CD4-positive, alpha-beta memory T cell (primary cell): ENCODE results near the gene EPHB1. TPM values are rescaled to one million over a fixed set of nuclear protein-coding genes. Genes with fewer than 3 reads are reported as not detected.

Experiments
- CTCF ChIA-PET: fragments of 350-600 bp; sonication (Branson Sonifier 250); formaldehyde crosslinking; loops from one replicate; lab custom pipeline; 2021; ENCODE audit warnings: inconsistent platforms; ENCODE audit not compliant: partially characterized antibody; lab: Charles Lee
- POLR2A ChIA-PET: fragments of 350-600 bp; sonication (Branson Sonifier 250); formaldehyde crosslinking; loops from one replicate; lab custom pipeline; 2021; ENCODE audit not compliant: partially characterized antibody; lab: Charles Lee
- DNase-seq, 5 donors: peaks; one replicate each; pipeline versions ENCODE4 v3.0.0 to v3.0.0-alpha.2; 2020 to 2022; ENCODE audit warnings: mixed read lengths in 1 of 5
- H3K27ac ChIP-seq: one replicate; pipeline ENCODE4 v1.7.0; 2013; ENCODE audit warnings: low read depth, low read length
- H3K27me3 ChIP-seq: 2 replicates; pipeline ENCODE4 v1.7.0; 2013; ENCODE audit warnings: mild to moderate bottlenecking, low read length, moderate library complexity; ENCODE audit not compliant: insufficient read depth
- H3K36me3 ChIP-seq: 2 replicates; pipeline ENCODE4 v1.7.0; 2013; ENCODE audit warnings: mild to moderate bottlenecking, low read length, moderate library complexity; ENCODE audit not compliant: insufficient read depth
- H3K4me1 ChIP-seq: 2 replicates; pipeline ENCODE4 v1.7.0; 2013; ENCODE audit warnings: mild to moderate bottlenecking, low read length, moderate library complexity; ENCODE audit not compliant: insufficient read depth
- H3K4me3 ChIP-seq, 2 donors: one replicate each; pipeline ENCODE4 v1.7.0; 2013; ENCODE audit warnings: low read length in 2 of 2, mild to moderate bottlenecking in 1 of 2
- H3K9me3 ChIP-seq, 2 donors: one replicate each; pipeline ENCODE4 v1.7.0; 2013; ENCODE audit warnings: low read length in 2 of 2, control low read depth in 1 of 2; ENCODE audit not compliant: control insufficient read depth in 1 of 2
- H3K27ac Mint-ChIP-seq, 7 donors: one replicate each; pipeline ENCODE4 v1.8.0; 2020 to 2021; ENCODE audit warnings: mixed read lengths in 7 of 7, mild to moderate bottlenecking in 6 of 7, inconsistent platforms in 3 of 7, moderate library complexity in 3 of 7
- H3K27me3 Mint-ChIP-seq, 2 donors: one replicate each; pipeline ENCODE4 v1.8.0; 2020 to 2021; ENCODE audit warnings: mixed read lengths in 2 of 2
- H3K36me3 Mint-ChIP-seq, 2 donors: one replicate each; pipeline ENCODE4 v1.8.0; 2020 to 2021; ENCODE audit warnings: mixed read lengths in 2 of 2, inconsistent platforms in 1 of 2, mild to moderate bottlenecking in 1 of 2
- H3K4me1 Mint-ChIP-seq, 4 donors: one replicate each; pipeline ENCODE4 v1.8.0; 2020 to 2021; ENCODE audit warnings: mixed read lengths in 4 of 4, mild to moderate bottlenecking in 1 of 4
- H3K4me3 Mint-ChIP-seq, 8 donors: one replicate each; pipeline ENCODE4 v1.8.0; 2020 to 2021; ENCODE audit warnings: mixed read lengths in 8 of 8, mild to moderate bottlenecking in 7 of 8, moderate library complexity in 6 of 8, inconsistent platforms in 3 of 8
- H3K9me3 Mint-ChIP-seq, 8 donors: one replicate each; pipeline ENCODE4 v1.8.0; 2020 to 2021; ENCODE audit warnings: mixed read lengths in 8 of 8, mild to moderate bottlenecking in 5 of 8, inconsistent platforms in 3 of 8, moderate library complexity in 1 of 8
- intact Hi-C: fragments of 100-400 bp; cut with micrococcal nuclease; formaldehyde crosslinking; loops from one replicate; pipeline ENCODE4 v1.15.1; 2023
- polyA plus RNA-seq, 2 donors: library from polyadenylated mRNA; unstranded; fragments of 300-500 nt; fragmentation: Illumina TruSeq; gene quantifications; one replicate each; pipeline ENCODE4 v1.2.3, GENCODE V29; 2021
- total RNA-seq, 2 experiments: library from RNA; stranded (reverse); gene quantifications; one replicate each; pipeline ENCODE4 v1.2.3, GENCODE V29; 2021

EPHB1 gene
- total and polyA plus RNA-seq, 4 experiments from 2014 or later = 0.30 to 0.69 (median 0.43) TPM; not detected in 1

- Histone ChIP-seq H3K36me3 (no peaks in the 10 kb centered on the region), H3K9me3 (no peaks in the 10 kb centered on the region), H3K4me1 (no peaks in the 10 kb centered on the region), H3K27me3 (no peaks in the 10 kb centered on the region), H3K27ac (no peak overlapping the region), H3K4me3 (no peak overlapping the region)
- H3K27ac Mint-ChIP-seq = no peak overlapping the region
- no peaks in the 10 kb centered on the region for H3K36me3 Mint-ChIP-seq
- H3K4me3 Mint-ChIP-seq = no peak overlapping the region
- H3K27me3 Mint-ChIP-seq = peaks cover 6 to 8% of the 10 kb centered on the region in 2 donors
- DNase-seq = no peak
- H3K4me1 Mint-ChIP-seq = no peaks in the 10 kb centered on the region
- intact Hi-C loops = no loop called here
- ChIA-PET POLR2A (no interaction called here), CTCF (interaction anchor here (1.2 kb wide), 1 partner anchor 40 kb away, joined by 3 read pairs; no protein-coding TSS in a partner anchor)
- no peaks in the 10 kb centered on the region for H3K9me3 Mint-ChIP-seq
Observed at GRCh38 chr3:134753999-134754742, 40.9 kb upstream of the EPHB1 start.

GRCh38 chr3:134754768-134755559, 40.1 kb upstream of the EPHB1 start:
- Mint-ChIP-seq H3K36me3 (no peaks in the 10 kb centered on the region), H3K27ac (no peak overlapping the region), H3K4me1 (no peaks in the 10 kb centered on the region), H3K27me3 (peaks cover 6 to 8% of the 10 kb centered on the region in 2 donors), H3K4me3 (no peak overlapping the region), H3K9me3 (no peaks in the 10 kb centered on the region)
- CTCF ChIA-PET = interaction anchor here (1.2 kb wide), 2 partner anchors 14 to 41 kb away, joined by 3 read pairs; no protein-coding TSS in a partner anchor
- H3K27me3 ChIP-seq = no peaks in the 10 kb centered on the region
- H3K36me3 ChIP-seq = no peaks in the 10 kb centered on the region
- no peaks in the 10 kb centered on the region for H3K4me1 ChIP-seq
- POLR2A ChIA-PET = no interaction called here
- intact Hi-C loops = no loop called here
- no peak overlapping the region for H3K27ac ChIP-seq
- no peaks in the 10 kb centered on the region for H3K9me3 ChIP-seq
- DNase-seq = no peak
- no peak overlapping the region for H3K4me3 ChIP-seq

GRCh38 chr3:134755821-134756220, 39.2 kb upstream of the EPHB1 start:
- H3K9me3 Mint-ChIP-seq = no peaks in the 10 kb centered on the region
- Histone ChIP-seq H3K27me3 (no peaks in the 10 kb centered on the region), H3K36me3 (no peaks in the 10 kb centered on the region), H3K27ac (no peak overlapping the region), H3K4me3 (no peak overlapping the region), H3K4me1 (no peaks in the 10 kb centered on the region), H3K9me3 (no peaks in the 10 kb centered on the region)
- POLR2A ChIA-PET = no interaction called here
- no peak for DNase-seq
- no peaks in the 10 kb centered on the region for H3K4me1 Mint-ChIP-seq
- CTCF ChIA-PET = interaction anchor here (1.2 kb wide), 1 partner anchor 13 kb away, joined by 3 read pairs; no protein-coding TSS in a partner anchor
- no peak overlapping the region for H3K4me3 Mint-ChIP-seq
- intact Hi-C loops = no loop called here
- H3K36me3 Mint-ChIP-seq = no peaks in the 10 kb centered on the region
- H3K27me3 Mint-ChIP-seq = peaks cover 6 to 8% of the 10 kb centered on the region in 2 donors
- no peak overlapping the region for H3K27ac Mint-ChIP-seq

- H3K36me3 Mint-ChIP-seq = no peaks in the 10 kb centered on the region
- no peaks in the 10 kb centered on the region for H3K27me3 ChIP-seq
- CTCF ChIA-PET = no interaction called here
- no peak overlapping the region for H3K4me3 ChIP-seq
- H3K4me1 Mint-ChIP-seq = no peaks in the 10 kb centered on the region
- POLR2A ChIA-PET = no interaction called here
- DNase-seq = no peak
- H3K9me3 ChIP-seq = no peaks in the 10 kb centered on the region
- H3K27me3 Mint-ChIP-seq = peaks cover 4 to 6% of the 10 kb centered on the region in 2 donors
- no peak overlapping the region for H3K27ac ChIP-seq
- H3K4me1 ChIP-seq = no peaks in the 10 kb centered on the region
- intact Hi-C loops = no loop called here
- no peaks in the 10 kb centered on the region for H3K36me3 ChIP-seq
- no peak overlapping the region for H3K27ac Mint-ChIP-seq
- no peaks in the 10 kb centered on the region for H3K9me3 Mint-ChIP-seq
- H3K4me3 Mint-ChIP-seq = no peak overlapping the region
Observed at GRCh38 chr3:134757549-134758069, 37.5 kb upstream of the EPHB1 start.

GRCh38 chr3:134761213-134761612, 33.8 kb upstream of the EPHB1 start:
- H3K27me3 ChIP-seq = no peaks in the 10 kb centered on the region
- H3K36me3 ChIP-seq = no peaks in the 10 kb centered on the region
- no peaks in the 10 kb centered on the region for H3K36me3 Mint-ChIP-seq
- H3K27ac ChIP-seq = no peak overlapping the region
- no peak overlapping the region for H3K27ac Mint-ChIP-seq
- ChIA-PET POLR2A (no interaction called here), CTCF (no interaction called here)
- no peak for DNase-seq
- H3K4me1 ChIP-seq = no peaks in the 10 kb centered on the region
- peaks cover 5 to 7% of the 10 kb centered on the region in 2 donors for H3K27me3 Mint-ChIP-seq
- no peaks in the 10 kb centered on the region for H3K4me1 Mint-ChIP-seq
- intact Hi-C loops = no loop called here
- H3K9me3 ChIP-seq = no peaks in the 10 kb centered on the region
- H3K4me3 Mint-ChIP-seq = no peak overlapping the region
- peaks cover 0 to 2% (median 0%) of the 10 kb centered on the region in 8 donors for H3K9me3 Mint-ChIP-seq
- no peak overlapping the region for H3K4me3 ChIP-seq

GRCh38 chr3:134762016-134762415, 33.0 kb upstream of the EPHB1 start:
- DNase-seq = no peak
- H3K4me3 ChIP-seq = no peak overlapping the region
- H3K27me3 Mint-ChIP-seq = peaks cover 4 to 5% of the 10 kb centered on the region in 2 donors
- H3K9me3 Mint-ChIP-seq = peaks cover 0 to 2% (median 0%) of the 10 kb centered on the region in 8 donors
- intact Hi-C loops = no loop called here
- no peaks in the 10 kb centered on the region for H3K36me3 ChIP-seq
- no peak overlapping the region for H3K4me3 Mint-ChIP-seq
- no peaks in the 10 kb centered on the region for H3K9me3 ChIP-seq
- no peaks in the 10 kb centered on the region for H3K27me3 ChIP-seq
- H3K36me3 Mint-ChIP-seq = no peaks in the 10 kb centered on the region
- H3K4me1 Mint-ChIP-seq = no peaks in the 10 kb centered on the region
- no peaks in the 10 kb centered on the region for H3K4me1 ChIP-seq
- CTCF ChIA-PET = no interaction called here
- H3K27ac ChIP-seq = no peak overlapping the region
- POLR2A ChIA-PET = no interaction called here
- no peak overlapping the region for H3K27ac Mint-ChIP-seq

GRCh38 chr3:134765468-134765867, 29.6 kb upstream of the EPHB1 start:
- intact Hi-C loops = no loop called here
- ChIA-PET POLR2A (no interaction called here), CTCF (no interaction called here)
- Histone ChIP-seq H3K9me3 (no peaks in the 10 kb centered on the region), H3K27me3 (no peaks in the 10 kb centered on the region), H3K4me1 (no peaks in the 10 kb centered on the region), H3K27ac (no peak overlapping the region), H3K4me3 (no peak overlapping the region), H3K36me3 (no peaks in the 10 kb centered on the region)
- no peaks in the 10 kb centered on the region for H3K4me1 Mint-ChIP-seq
- H3K36me3 Mint-ChIP-seq = no peaks in the 10 kb centered on the region
- no peak overlapping the region for H3K27ac Mint-ChIP-seq
- no peak for DNase-seq
- H3K4me3 Mint-ChIP-seq = no peak overlapping the region
- peaks cover 0 to 2% (median 0%) of the 10 kb centered on the region in 8 donors for H3K9me3 Mint-ChIP-seq
- H3K27me3 Mint-ChIP-seq = peaks cover 2 to 3% of the 10 kb centered on the region in 2 donors
